Panc1 (cell line): ENCODE data around the gene HYAL3. TPM values are rescaled to one million over a fixed set of nuclear protein-coding genes. Genes with fewer than 3 reads are reported as not detected.

Source experiments
- ATAC-seq: fragments of 200-7000 bp; cut with Tn5 transposase; 2 replicates; pipeline ENCODE4 v1.9.1; 2020; ENCODE audit warnings: mild to moderate bottlenecking, moderate library complexity
- BruUV-seq: library from RNA; stranded (reverse); fragments of 400-500 nt; replicated peaks from 2 replicates; lab custom pipeline; 2021; lab: Mats Ljungman, UMichigan
- CTCF ChIA-PET: fragments of 300-600 bp; sonication (Branson Sonifier 250); formaldehyde crosslinking; loops from one replicate; lab custom pipeline; 2022; ENCODE audit warnings: antibody characterized with exemption; lab: Charles Lee
- POLR2A ChIA-PET: fragments of 300-600 bp; sonication (Branson Sonifier 250); formaldehyde crosslinking; loops from one replicate; lab custom pipeline; 2022; ENCODE audit warnings: antibody characterized with exemption; lab: Charles Lee
- DNase-seq: peaks from one replicate; pipeline ENCODE4 v3.0.0-alpha.2; 2010; ENCODE audit warnings: low read depth, low spot score
- H3K27ac ChIP-seq: 2 replicates; pipeline ENCODE4 v1.5.1; 2011; ENCODE audit warnings: mild to moderate bottlenecking, low read length, inconsistent platforms
- H3K27me3 ChIP-seq: fragments of 200-500 bp; sonication (Bioruptor generic); 2 replicates; pipeline ENCODE4 v1.6.0; 2014; ENCODE audit warnings: low read length, inconsistent platforms; ENCODE audit not compliant: control insufficient read depth, insufficient read depth
- H3K36me3 ChIP-seq: fragments of 200-500 bp; sonication (Bioruptor generic); 2 replicates; pipeline ENCODE4 v1.5.1; 2014; ENCODE audit warnings: inconsistent platforms, mild to moderate bottlenecking, low read length, moderate library complexity; ENCODE audit not compliant: control insufficient read depth, insufficient read depth
- H3K4me1 ChIP-seq: 2 replicates; pipeline ENCODE4 v1.5.1; 2011; ENCODE audit warnings: inconsistent platforms, mild to moderate bottlenecking, low read length, moderate library complexity; ENCODE audit not compliant: control insufficient read depth, insufficient read depth
- H3K4me3 ChIP-seq, 2 experiments: 2 replicates each; pipeline ENCODE4 v1.5.1; 2011 to 2012; ENCODE audit warnings: low read depth in 2 of 2, low read length in 2 of 2, mild to moderate bottlenecking in 2 of 2, inconsistent platforms in 1 of 2, moderate library complexity in 1 of 2
- H3K9me3 ChIP-seq: fragments of 200-500 bp; sonication (Bioruptor generic); 2 replicates; pipeline ENCODE4 v1.5.1; 2014; ENCODE audit warnings: low read depth, mild to moderate bottlenecking, inconsistent platforms, low read length, moderate library complexity; ENCODE audit not compliant: control insufficient read depth, insufficient read depth
- CTCF ChIP-seq: fragments of 450-650 bp; IDR thresholded peaks from 2 replicates; pipeline ENCODE4 v1.5.1; 2017; ENCODE audit warnings: mild to moderate bottlenecking
- POLR2AphosphoS5 ChIP-seq: IDR thresholded peaks from 2 replicates; pipeline ENCODE4 v1.6.1; 2012; ENCODE audit warnings: mild to moderate bottlenecking, low read depth, low read length, moderate library complexity
- REST ChIP-seq, 2 experiments: IDR thresholded peaks; 2 replicates each; pipeline ENCODE4 v1.6.1; 2011 to 2012; ENCODE audit warnings: low read depth in 2 of 2, control low read depth in 1 of 2, low read length in 1 of 2, mild to moderate bottlenecking in 1 of 2, moderate library complexity in 1 of 2; ENCODE audit not compliant: insufficient read depth in 1 of 2
- SIN3A ChIP-seq: IDR thresholded peaks from 2 replicates; pipeline ENCODE4 v1.6.1; 2012; ENCODE audit warnings: low read depth, mild to moderate bottlenecking, low read length, moderate library complexity, borderline replicate concordance; ENCODE audit not compliant: insufficient read depth
- TCF7L2 ChIP-seq: IDR thresholded peaks from 2 replicates; pipeline ENCODE4 v1.6.1; 2011; ENCODE audit warnings: mild to moderate bottlenecking, low read depth, low read length, inconsistent platforms
- in situ Hi-C: cut with HindIII; loops from 2 replicates; pipeline ENCODE4 v1.10.0; 2016; ENCODE audit warnings: low sequenced_read_pairs, low pct_unique_long_range_greater_than_20kb
- intact Hi-C: fragments of 100-400 bp; cut with micrococcal nuclease; formaldehyde crosslinking; loops from one replicate; pipeline ENCODE4 v1.10.0; 2022; ENCODE audit not compliant: unreplicated experiment
- total RNA-seq: library from RNA; stranded (reverse); gene quantifications from one replicate; pipeline ENCODE4 v1.2.1, GENCODE V29; 2021; ENCODE audit not compliant: unreplicated experiment

Gene HYAL3
- total RNA-seq, 1 experiment from 2014 or later = 3.9 TPM

DNA sequence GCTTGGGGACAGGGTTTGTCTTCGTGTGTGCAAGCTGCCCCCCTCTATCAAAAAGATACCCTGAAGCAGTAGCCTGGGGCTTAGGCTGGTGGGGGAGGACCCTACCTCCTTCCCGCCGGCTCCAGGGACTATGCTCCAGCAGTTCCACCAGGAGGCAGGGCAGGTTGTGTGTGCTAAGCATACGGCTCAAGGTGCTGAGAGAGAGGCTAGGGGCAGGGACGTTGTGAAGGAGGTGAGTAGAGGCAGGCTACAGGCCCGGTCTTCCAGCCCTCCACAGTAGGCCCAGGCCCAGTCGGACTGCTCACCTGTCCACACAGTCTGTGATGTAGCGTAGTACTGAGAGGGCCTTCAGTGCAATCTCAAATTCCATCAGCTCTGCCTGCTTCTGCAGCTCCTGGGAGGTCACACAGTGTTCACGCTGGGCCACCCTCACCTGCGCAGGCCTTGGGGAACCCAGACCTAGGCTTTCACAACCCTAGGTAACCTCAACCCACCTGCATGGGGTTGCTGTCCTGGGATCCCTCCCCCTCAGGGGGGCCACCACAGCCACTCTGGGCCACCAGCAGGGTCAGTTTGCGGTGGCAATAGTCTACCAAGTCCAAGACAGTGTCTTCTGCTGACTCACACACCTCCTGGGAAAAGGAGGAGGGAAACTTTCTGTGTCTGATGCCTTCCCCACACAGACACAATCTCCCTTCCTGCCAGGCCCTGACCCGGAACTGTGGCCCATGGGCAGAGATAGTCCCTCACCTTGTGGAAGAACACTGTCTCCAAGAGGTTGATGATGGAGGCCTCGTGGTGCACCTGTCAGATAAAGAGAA lies 43.8 kb upstream of the HYAL3 start:
- in situ Hi-C loops (no loop called here), intact Hi-C loops (no loop called here)
- TF ChIP-seq TCF7L2 (no peak), POLR2AphosphoS5 (no peak), CTCF (no peak), SIN3A (no peak), REST (IDR thresholded peaks at IDR 0.05; ENCODE audit: insufficient read depth in 1 of 2, low read depth in 2 of 2, low read length in 1 of 2) (no peak)
- BruUV-seq = no TSS peak
- Histone ChIP-seq H3K4me1 (0 out of 2 replicates have a peak, but pooled peaks cover 6% of the 10 kb centered on the region), H3K36me3 (no peaks in the 10 kb centered on the region), H3K4me3 (no peak overlapping the region), H3K9me3 (no peaks in the 10 kb centered on the region), H3K27me3 (no peaks in the 10 kb centered on the region), H3K27ac (no peak overlapping the region)
- DNase-seq (no peak), ATAC-seq (no peak)
- ChIA-PET POLR2A (no interaction called here), CTCF (interaction anchor here (0.6 kb wide), 1 partner anchor 179 kb away, joined by 10 read pairs; no protein-coding TSS in a partner anchor)

- Histone ChIP-seq H3K4me1 (0 out of 2 replicates have a peak, but pooled peaks cover 6% of the 10 kb centered on the region), H3K27ac (no peak overlapping the region), H3K9me3 (no peaks in the 10 kb centered on the region), H3K27me3 (no peaks in the 10 kb centered on the region), H3K4me3 (no peak overlapping the region), H3K36me3 (no peaks in the 10 kb centered on the region)
- ATAC-seq (no peak), DNase-seq (no peak)
- no TSS peak for BruUV-seq
- intact Hi-C loops = no loop called here
- ChIA-PET POLR2A (no interaction called here), CTCF (no interaction called here)
- in situ Hi-C loops = no loop called here
- TF ChIP-seq TCF7L2 (no peak), POLR2AphosphoS5 (no peak), SIN3A (no peak), REST (IDR thresholded peaks at IDR 0.05; ENCODE audit: insufficient read depth in 1 of 2, low read depth in 2 of 2, low read length in 1 of 2) (no peak), CTCF (no peak)
These were observed 42.9 kb upstream of the HYAL3 start for GRCh38 chr3:50341996-50342650.
